Ovary (tissue), 9 donors: ENCODE data around the gene TM4SF1. TPM values are rescaled to one million over a fixed set of nuclear protein-coding genes. Genes with fewer than 3 reads are reported as not detected.

Source experiments
- DNase-seq, 5 donors: peaks; one replicate each; pipeline ENCODE4 v3.0.0-alpha.2; 2019 to 2020
- H3K27ac ChIP-seq, 2 donors: fragments of 200-600 bp; one replicate each; pipeline versions ENCODE4 v1.5.1 to v1.8.0; 2019 to 2022
- H3K27me3 ChIP-seq: fragments of 200-600 bp; one replicate; pipeline ENCODE4 v1.8.0; 2022
- H3K36me3 ChIP-seq: fragments of 200-600 bp; sonication (generic); one replicate; pipeline ENCODE4 v1.5.1; 2019
- H3K4me1 ChIP-seq: one replicate; pipeline ENCODE4 v1.8.1; 2013; ENCODE audit warnings: mild to moderate bottlenecking, moderate library complexity; ENCODE audit not compliant: insufficient read depth
- H3K4me3 ChIP-seq: fragments of 200-600 bp; sonication (generic); one replicate; pipeline ENCODE4 v1.5.1; 2017
- H3K9me3 ChIP-seq, 2 donors: fragments of 200-600 bp in 1 of 2; sonication (generic) in 1 of 2; one replicate each; pipeline versions ENCODE4 v1.5.1 to v1.8.1; 2013 to 2019; ENCODE audit warnings: mild to moderate bottlenecking in 1 of 2, moderate library complexity in 1 of 2
- EP300 ChIP-seq: sonication (generic); formaldehyde crosslinking; IDR thresholded peaks from one replicate; pipeline ENCODE4 v1.6.1; 2017; ENCODE audit warnings: antibody characterized with exemption
- POLR2A ChIP-seq: fragments of 450-650 bp; IDR thresholded peaks from one replicate; pipeline ENCODE4 v1.6.1; 2017; ENCODE audit warnings: antibody characterized with exemption, mild to moderate bottlenecking, moderate library complexity
- WGBS, 3 donors: extraction: QIAGEN DNeasy Blood & Tissue Kit in 1 of 3; methylation state at CpG; one replicate each; pipeline versions ENCODE4 v1.1.5 to v1.1.7; 2013 to 2017; 5-methylcytosine and 5-hydroxymethylcytosine counted together
- intact Hi-C, 4 donors: fragments of 100-400 bp; cut with DNase I; formaldehyde crosslinking; loops; one replicate each; pipeline versions ENCODE4 v1.11.0 to v1.15.1; 2022 to 2023
- polyA plus RNA-seq, 2 donors: library from polyadenylated mRNA; stranded (reverse); fragments of 200-250 nt in 1 of 2; fragments of 350-450 nt in 1 of 2; fragmentation: Illumina TruSeq in 1 of 2; extraction: RNeasy Lipid Tissue Mini Kit (QIAGEN cat#74804) in 1 of 2; gene quantifications; one replicate each; pipeline ENCODE4 v1.2.3, GENCODE V29; 2013 to 2014
- total RNA-seq, 7 donors: library from RNA; depleted of rRNA in 2 of 7; stranded (reverse); fragments of >200 nt in 2 of 7; fragmentation: NEBNext Ultra II Directional in 3 of 7; extraction: Animal tissue kit (Norgen Biotek cat#: 25700) in 3 of 7; gene quantifications; one replicate each; pipeline versions ENCODE4 v1.1.0 to v1.2.4, GENCODE V29; 2016 to 2023
- TF ChIP-seq, protein P1 (sequence below), 3 donors: fragments of 450-650 bp in 2 of 3; fragments of 200-600 bp in 1 of 3; IDR thresholded peaks; one replicate each; pipeline versions ENCODE4 v1.5.1 to v1.8.0; 2016 to 2022; ENCODE audit warnings: antibody characterized with exemption in 3 of 3, mild to moderate bottlenecking in 1 of 3
- donor health status: DM: no; HTN: no; CAD: no; lungs with moderate emphysema.
- donor health status: DM: no; HTN: no; CAD: no.
- donor health status: Bipolar disorder and iron deficiency.
- donor health status: DM: yes; HTN: yes; CAD: no.
- donor health status: DM: no; HTN: no; CAD: no.
- donor health status: DM: yes; HTN: yes; CAD: no.

TM4SF1 gene
- total and polyA plus RNA-seq, 9 donors: 35.6 to 207 (median 61.0) TPM

DNA sequence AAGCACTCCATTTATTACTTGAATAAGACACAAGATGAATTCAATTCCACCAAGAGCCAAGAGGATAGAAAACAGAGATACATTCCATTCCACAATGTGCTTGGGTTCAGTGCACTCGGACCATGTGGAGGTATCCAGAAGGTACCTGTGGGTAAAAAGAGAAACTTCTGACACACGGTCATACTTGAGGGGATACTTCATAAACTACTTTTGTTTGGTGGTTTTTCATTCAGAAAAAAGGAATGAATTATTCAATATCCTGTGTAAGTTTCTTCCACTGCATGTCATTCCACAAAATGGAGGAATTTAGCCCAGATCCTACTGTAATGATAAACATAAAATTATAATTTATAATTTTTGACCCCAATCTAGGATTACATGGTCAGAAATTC is 5.7 kb downstream of the TM4SF1 start:
- Histone ChIP-seq H3K4me3 (no peak overlapping the region), H3K27ac (no peak overlapping the region), H3K36me3 (no peaks in the 10 kb centered on the region), H3K27me3 (no peaks in the 10 kb centered on the region), H3K9me3 (no peaks in the 10 kb centered on the region), H3K4me1 (peaks cover 6% of the 10 kb centered on the region)
- 90 to 96% (median 94%) methylated on average over 2 of the region's 2 CpGs for WGBS, 3 donors
- intact Hi-C loops: no loop called here
- TF ChIP-seq POLR2A: no peak
- TF ChIP-seq EP300: no peak
- TF ChIP-seq, protein P1, sequence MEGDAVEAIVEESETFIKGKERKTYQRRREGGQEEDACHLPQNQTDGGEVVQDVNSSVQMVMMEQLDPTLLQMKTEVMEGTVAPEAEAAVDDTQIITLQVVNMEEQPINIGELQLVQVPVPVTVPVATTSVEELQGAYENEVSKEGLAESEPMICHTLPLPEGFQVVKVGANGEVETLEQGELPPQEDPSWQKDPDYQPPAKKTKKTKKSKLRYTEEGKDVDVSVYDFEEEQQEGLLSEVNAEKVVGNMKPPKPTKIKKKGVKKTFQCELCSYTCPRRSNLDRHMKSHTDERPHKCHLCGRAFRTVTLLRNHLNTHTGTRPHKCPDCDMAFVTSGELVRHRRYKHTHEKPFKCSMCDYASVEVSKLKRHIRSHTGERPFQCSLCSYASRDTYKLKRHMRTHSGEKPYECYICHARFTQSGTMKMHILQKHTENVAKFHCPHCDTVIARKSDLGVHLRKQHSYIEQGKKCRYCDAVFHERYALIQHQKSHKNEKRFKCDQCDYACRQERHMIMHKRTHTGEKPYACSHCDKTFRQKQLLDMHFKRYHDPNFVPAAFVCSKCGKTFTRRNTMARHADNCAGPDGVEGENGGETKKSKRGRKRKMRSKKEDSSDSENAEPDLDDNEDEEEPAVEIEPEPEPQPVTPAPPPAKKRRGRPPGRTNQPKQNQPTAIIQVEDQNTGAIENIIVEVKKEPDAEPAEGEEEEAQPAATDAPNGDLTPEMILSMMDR (IDR thresholded peaks at IDR 0.05): no peak
- no peak for DNase-seq

DNA sequence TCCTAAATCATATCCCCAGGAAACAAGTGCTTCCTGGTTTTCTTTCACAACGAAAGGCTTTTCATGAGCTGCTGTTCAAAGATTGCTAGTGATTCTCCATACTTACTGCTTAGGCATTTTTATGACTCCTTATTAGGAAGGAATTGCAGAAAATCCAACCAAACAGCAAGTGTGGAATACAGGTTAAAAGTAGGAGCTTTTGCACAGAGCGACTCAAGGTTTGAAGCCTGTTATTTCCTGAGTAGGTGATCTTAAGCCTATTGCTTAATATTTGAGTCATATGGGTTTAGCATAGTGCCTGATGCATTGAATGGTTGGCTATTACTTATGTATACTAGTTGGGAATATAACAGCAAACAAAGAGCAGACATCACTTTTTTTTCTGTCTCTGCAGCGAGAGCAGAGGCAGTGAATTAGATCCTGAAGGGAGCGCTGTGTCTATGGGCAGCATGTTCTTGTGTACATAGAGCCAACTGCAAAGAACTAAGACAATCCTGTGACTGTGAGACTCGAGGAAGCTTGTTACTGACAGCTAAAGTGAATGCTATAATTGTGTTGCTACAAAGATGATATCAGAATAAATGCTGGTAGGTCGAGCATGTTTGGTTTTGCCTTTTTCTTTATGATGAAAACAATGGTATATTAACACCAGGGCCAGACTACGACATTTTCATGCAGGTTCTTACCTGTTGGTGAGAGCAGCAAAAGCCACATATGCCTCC is 6.3 kb downstream of the TM4SF1 start:
- Histone ChIP-seq H3K36me3 (no peaks in the 10 kb centered on the region), H3K27me3 (no peaks in the 10 kb centered on the region), H3K27ac (no peak overlapping the region), H3K4me1 (peaks cover 6% of the 10 kb centered on the region), H3K9me3 (no peaks in the 10 kb centered on the region), H3K4me3 (no peak overlapping the region)
- intact Hi-C loops: no loop called here
- TF ChIP-seq, protein P1 (IDR thresholded peaks at IDR 0.05): no peak
- no peak for TF ChIP-seq EP300
- no peak for TF ChIP-seq POLR2A
- WGBS, 3 donors: 82 to 84% (median 83%) methylated on average over 7 of the region's 7 CpGs
- no peak for DNase-seq

DNA sequence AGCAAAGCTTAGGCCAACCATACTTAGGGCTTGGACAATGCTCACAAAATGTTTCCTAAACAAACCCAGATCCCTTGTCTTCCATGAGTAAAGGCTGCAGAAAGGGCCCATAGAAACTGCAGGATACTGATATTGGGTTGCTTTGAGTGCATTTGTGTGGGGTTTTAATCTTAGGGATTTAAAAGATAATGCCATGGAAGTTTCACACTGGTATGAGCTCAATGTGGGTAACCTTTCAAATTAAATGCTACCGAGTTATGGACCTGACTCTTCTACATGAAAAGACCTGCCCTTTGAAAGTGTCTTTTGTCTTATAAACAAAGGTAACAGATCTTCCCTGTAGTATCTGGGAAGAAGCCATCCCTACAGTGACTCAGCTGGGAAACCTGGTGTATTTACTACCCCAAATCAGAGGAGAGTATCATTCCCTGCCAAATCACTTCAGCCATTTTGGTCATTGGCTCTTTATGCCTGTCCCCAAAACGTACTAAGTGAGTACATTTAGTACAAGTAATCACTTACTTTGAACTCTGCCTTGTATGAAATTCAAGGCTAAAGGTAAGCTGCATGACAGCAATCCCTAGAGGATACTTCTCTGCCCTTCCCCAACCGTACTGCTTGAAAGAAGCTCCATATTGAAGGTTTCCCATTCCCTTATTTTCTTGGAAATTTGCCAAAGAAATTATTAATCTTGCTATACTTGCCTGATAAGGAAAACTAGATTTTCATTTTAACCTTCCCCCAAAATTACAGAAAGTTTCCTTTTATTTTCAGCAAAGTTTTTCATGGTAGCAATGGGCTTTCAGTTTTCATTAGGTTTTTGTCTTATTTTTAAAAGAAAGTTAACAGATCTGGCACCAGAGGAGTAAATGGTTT is 7.2 kb downstream of the TM4SF1 start:
- intact Hi-C loops: loop anchor here in 1 of 4 donors (10.0 kb wide), 1 partner anchor 105 kb away; the partner anchor contains the start of gene TM4SF4
- H3K4me3 ChIP-seq: no peak overlapping the region
- H3K4me1 ChIP-seq: peaks cover 2% of the 10 kb centered on the region
- TF ChIP-seq, protein P1 (IDR thresholded peaks at IDR 0.05): no peak
- TF ChIP-seq POLR2A (no peak), EP300 (no peak)
- WGBS, 3 donors: 72 to 79% (median 77%) methylated on average over 3 of the region's 3 CpGs
- no peaks in the 10 kb centered on the region for H3K27me3 ChIP-seq
- no peak overlapping the region for H3K27ac ChIP-seq
- no peaks in the 10 kb centered on the region for H3K36me3 ChIP-seq
- no peaks in the 10 kb centered on the region for H3K9me3 ChIP-seq
- DNase-seq: no peak

DNA sequence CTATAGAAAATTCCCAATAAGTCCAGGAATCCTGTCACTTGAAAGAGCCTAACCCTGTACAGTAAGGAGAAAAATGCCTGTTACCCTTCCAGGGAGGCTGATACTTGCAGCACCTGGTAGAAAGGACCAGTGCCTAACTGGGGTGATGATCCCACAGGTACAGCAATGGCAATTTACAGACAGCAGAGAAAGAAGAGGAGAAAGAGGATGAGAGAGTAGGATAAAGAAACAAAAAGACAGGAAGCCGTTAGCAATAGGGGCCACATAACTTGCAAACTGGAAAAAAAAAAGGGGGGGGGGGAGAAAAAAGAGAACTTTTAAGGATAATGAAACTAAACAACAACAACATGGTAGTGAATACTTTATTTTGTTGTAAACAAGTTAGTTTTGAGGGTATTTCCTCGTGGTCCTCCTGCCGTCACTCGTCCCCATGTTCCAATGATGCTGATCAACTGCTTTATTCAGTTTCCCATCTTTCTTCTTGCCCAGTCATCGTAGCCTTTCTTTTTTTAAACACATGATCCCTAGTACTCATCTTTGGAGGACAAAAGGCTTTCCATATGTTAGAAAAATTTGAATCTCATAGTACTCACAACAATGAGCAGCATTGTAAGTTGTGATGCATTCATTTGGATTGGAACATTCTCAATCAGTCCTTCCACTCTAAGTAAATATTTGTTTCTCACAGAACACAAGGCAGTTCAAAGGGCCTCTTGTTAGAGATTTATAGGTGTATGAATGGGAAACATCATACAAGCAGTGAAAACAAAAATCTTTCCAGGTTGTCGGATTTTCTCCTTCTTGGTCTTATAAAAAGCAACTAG is 8.6 kb downstream of the TM4SF1 start:
- Histone ChIP-seq H3K27ac (no peak overlapping the region), H3K4me1 (peaks cover 2% of the 10 kb centered on the region), H3K9me3 (no peaks in the 10 kb centered on the region), H3K27me3 (no peaks in the 10 kb centered on the region), H3K36me3 (no peaks in the 10 kb centered on the region), H3K4me3 (no peak overlapping the region)
- no peak for TF ChIP-seq POLR2A
- no peak for TF ChIP-seq EP300
- TF ChIP-seq, protein P1 (IDR thresholded peaks at IDR 0.05): no peak
- intact Hi-C loops: loop anchor here in 1 of 4 donors (10.0 kb wide), 1 partner anchor 106 kb away; the partner anchor contains the start of gene TM4SF4
- 83 to 86% (median 83%) methylated on average over 6 of the region's 6 CpGs for WGBS, 3 donors
- DNase-seq: no peak
